Vagina (tissue), 2 donors: ENCODE data around the gene RBM20.

Source experiments
- POLR2AphosphoS5 ChIP-seq, 2 donors: sonication (generic); formaldehyde crosslinking; IDR thresholded peaks; one replicate each; pipeline ENCODE4 v1.9.0; 2017; ENCODE audit warnings: antibody characterized with exemption in 2 of 2, mild to moderate bottlenecking in 2 of 2, low read depth in 1 of 2; ENCODE audit not compliant: insufficient read depth in 1 of 2
- TF ChIP-seq, protein P1 (sequence below), 3 experiments: fragments of 450-650 bp in 2 of 3; fragments of 200-600 bp in 1 of 3; sonication (generic) in 1 of 3; IDR thresholded peaks; one replicate each; pipeline ENCODE4 v1.5.1; 2017 to 2019; ENCODE audit warnings: antibody characterized with exemption in 3 of 3, mild to moderate bottlenecking in 2 of 3, moderate library complexity in 2 of 3

GRCh38 chr10:110619514-110620397 is 24.4 kb upstream of the RBM20 start:
- TF ChIP-seq, protein P1, sequence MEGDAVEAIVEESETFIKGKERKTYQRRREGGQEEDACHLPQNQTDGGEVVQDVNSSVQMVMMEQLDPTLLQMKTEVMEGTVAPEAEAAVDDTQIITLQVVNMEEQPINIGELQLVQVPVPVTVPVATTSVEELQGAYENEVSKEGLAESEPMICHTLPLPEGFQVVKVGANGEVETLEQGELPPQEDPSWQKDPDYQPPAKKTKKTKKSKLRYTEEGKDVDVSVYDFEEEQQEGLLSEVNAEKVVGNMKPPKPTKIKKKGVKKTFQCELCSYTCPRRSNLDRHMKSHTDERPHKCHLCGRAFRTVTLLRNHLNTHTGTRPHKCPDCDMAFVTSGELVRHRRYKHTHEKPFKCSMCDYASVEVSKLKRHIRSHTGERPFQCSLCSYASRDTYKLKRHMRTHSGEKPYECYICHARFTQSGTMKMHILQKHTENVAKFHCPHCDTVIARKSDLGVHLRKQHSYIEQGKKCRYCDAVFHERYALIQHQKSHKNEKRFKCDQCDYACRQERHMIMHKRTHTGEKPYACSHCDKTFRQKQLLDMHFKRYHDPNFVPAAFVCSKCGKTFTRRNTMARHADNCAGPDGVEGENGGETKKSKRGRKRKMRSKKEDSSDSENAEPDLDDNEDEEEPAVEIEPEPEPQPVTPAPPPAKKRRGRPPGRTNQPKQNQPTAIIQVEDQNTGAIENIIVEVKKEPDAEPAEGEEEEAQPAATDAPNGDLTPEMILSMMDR (IDR thresholded peaks at IDR 0.05): no peak
- no peak for TF ChIP-seq POLR2AphosphoS5 (IDR thresholded peaks at IDR 0.05; ENCODE audit: insufficient read depth in 1 of 2, low read depth in 1 of 2)
